Hematopoietic multipotent progenitor cell treated with erythropoietin and hydrocortisone succinate and interleukin-3 and kit ligand, for 17 days (in vitro differentiated cells): ENCODE data around the gene NUAK1.

ENCODE experiments used
- DNase-seq: peaks from one replicate; pipeline ENCODE4 v3.0.0-alpha.2; 2015; ENCODE audit warnings: low spot score

Gene NUAK1

GRCh38 chr12:106063826-106064720 is 74.7 kb downstream of the NUAK1 start:
- no peak for DNase-seq

- no peak for DNase-seq
These were observed 76.1 kb downstream of the NUAK1 start for GRCh38 chr12:106062693-106063092.

- no peak for DNase-seq
These were observed 80.2 kb downstream of the NUAK1 start for GRCh38 chr12:106058256-106059182.

GRCh38 chr12:106054049-106054448 is 84.7 kb downstream of the NUAK1 start:
- DNase-seq: no peak

GRCh38 chr12:106051853-106052531 is 86.8 kb downstream of the NUAK1 start:
- DNase-seq: no peak

- DNase-seq: no peak
These were observed 89.2 kb downstream of the NUAK1 start for GRCh38 chr12:106049546-106049945.

GRCh38 chr12:106049105-106049504 is 89.6 kb downstream of the NUAK1 start:
- DNase-seq: no peak

- DNase-seq: no peak
These were observed 90.1 kb downstream of the NUAK1 start for GRCh38 chr12:106048676-106049075.

- no peak for DNase-seq
These were observed 90.7 kb downstream of the NUAK1 start for GRCh38 chr12:106048016-106048415.

GRCh38 chr12:106046947-106047346 is 91.8 kb downstream of the NUAK1 start:
- DNase-seq: no peak

- no peak for DNase-seq
These were observed 92.4 kb downstream of the NUAK1 start for GRCh38 chr12:106046301-106046846.

- DNase-seq: no peak
These were observed 93.5 kb downstream of the NUAK1 start for GRCh38 chr12:106045251-106045674.

GRCh38 chr12:106044773-106045172 is 94.0 kb downstream of the NUAK1 start:
- DNase-seq: no peak

GRCh38 chr12:106042037-106042436 is 96.7 kb downstream of the NUAK1 start:
- DNase-seq: no peak

GRCh38 chr12:106040521-106040920 is 98.2 kb downstream of the NUAK1 start:
- DNase-seq: no peak

GRCh38 chr12:106039646-106040404 is 98.9 kb downstream of the NUAK1 start:
- no peak for DNase-seq

- no peak for DNase-seq
These were observed 99.5 kb downstream of the NUAK1 start for GRCh38 chr12:106039242-106039641.

- DNase-seq: no peak
These were observed 101.0 kb downstream of the NUAK1 start for GRCh38 chr12:106037524-106038298.

GRCh38 chr12:106035421-106035820 is 103.3 kb downstream of the NUAK1 start:
- no peak for DNase-seq

GRCh38 chr12:106034316-106034715 is 104.4 kb downstream of the NUAK1 start:
- no peak for DNase-seq
